NB4 (cell line): Measurements from ENCODE around the gene CABLES2.

ENCODE experiments used
- DNase-seq: peaks from one replicate; pipeline ENCODE4 v3.0.0; 2010; ENCODE audit warnings: low read depth
- H3K4me3 ChIP-seq: one replicate; pipeline ENCODE4 v1.5.1; 2011; ENCODE audit warnings: mild to moderate bottlenecking, low read depth, low read length, moderate library complexity
- CTCF ChIP-seq: IDR thresholded peaks from one replicate; pipeline ENCODE4 v1.5.1; 2012; ENCODE audit warnings: low read depth, low read length
- MAX ChIP-seq: IDR thresholded peaks from 2 replicates; pipeline ENCODE4 v1.6.1; 2011; ENCODE audit warnings: low read depth, low read length
- MYC ChIP-seq: IDR thresholded peaks from 2 replicates; pipeline ENCODE4 v1.6.1; 2011; ENCODE audit warnings: low read depth, low read length
- POLR2A ChIP-seq: IDR thresholded peaks from 2 replicates; pipeline ENCODE4 v1.6.1; 2011; ENCODE audit warnings: mild to moderate bottlenecking; ENCODE audit not compliant: insufficient read length; ENCODE audit errors: extremely low read depth

CABLES2 gene

GRCh38 chr20:62400021-62400420 is 7.1 kb downstream of the CABLES2 start:
- TF ChIP-seq MYC = no peak
- no peak for TF ChIP-seq CTCF
- TF ChIP-seq MAX = no peak
- no peak for TF ChIP-seq POLR2A
- no peak overlapping the region for H3K4me3 ChIP-seq
- no peak for DNase-seq

GRCh38 chr20:62398120-62398821 is 8.8 kb downstream of the CABLES2 start:
- TF ChIP-seq MAX (no peak), MYC (no peak), POLR2A (no peak), CTCF (no peak)
- DNase-seq = no peak
- H3K4me3 ChIP-seq = no peak overlapping the region

GRCh38 chr20:62396367-62397239 is 10.5 kb downstream of the CABLES2 start:
- H3K4me3 ChIP-seq = no peak overlapping the region
- TF ChIP-seq POLR2A = no peak
- no peak for TF ChIP-seq MYC
- no peak for TF ChIP-seq MAX
- no peak for TF ChIP-seq CTCF
- DNase-seq = no peak

GRCh38 chr20:62395311-62396242 is 11.5 kb downstream of the CABLES2 start:
- TF ChIP-seq CTCF = no peak
- no peak for TF ChIP-seq POLR2A
- no peak for TF ChIP-seq MAX
- no peak for TF ChIP-seq MYC
- no peak overlapping the region for H3K4me3 ChIP-seq
- no peak for DNase-seq
